T follicular helper cell (primary cell): ENCODE results near the gene GRPEL2.

Source experiments
- DNase-seq: peaks from one replicate; pipeline ENCODE4 v3.0.0-alpha.2; 2020; ENCODE audit warnings: low read depth

GRPEL2 gene

DNA sequence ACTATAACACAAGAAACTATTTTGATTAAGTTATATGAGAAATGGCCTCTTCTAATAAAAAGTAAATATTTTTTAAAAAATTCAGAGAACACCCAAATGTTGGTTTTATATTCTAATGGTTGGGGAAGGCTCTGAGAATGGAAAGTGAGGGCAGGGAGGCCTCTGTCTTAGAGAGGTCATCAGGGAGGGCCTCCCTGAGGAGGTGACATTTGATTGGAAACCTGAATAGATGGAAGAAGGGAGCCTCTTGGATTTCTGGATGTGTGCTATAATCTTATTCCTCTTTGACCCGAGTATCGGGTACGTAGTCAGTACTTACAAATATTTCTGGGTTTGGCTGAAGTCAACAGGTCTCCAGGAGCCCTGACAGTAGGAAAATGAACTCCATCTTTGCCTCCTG, 26.1 kb upstream of the GRPEL2 start:
- DNase-seq, result no peak

DNA sequence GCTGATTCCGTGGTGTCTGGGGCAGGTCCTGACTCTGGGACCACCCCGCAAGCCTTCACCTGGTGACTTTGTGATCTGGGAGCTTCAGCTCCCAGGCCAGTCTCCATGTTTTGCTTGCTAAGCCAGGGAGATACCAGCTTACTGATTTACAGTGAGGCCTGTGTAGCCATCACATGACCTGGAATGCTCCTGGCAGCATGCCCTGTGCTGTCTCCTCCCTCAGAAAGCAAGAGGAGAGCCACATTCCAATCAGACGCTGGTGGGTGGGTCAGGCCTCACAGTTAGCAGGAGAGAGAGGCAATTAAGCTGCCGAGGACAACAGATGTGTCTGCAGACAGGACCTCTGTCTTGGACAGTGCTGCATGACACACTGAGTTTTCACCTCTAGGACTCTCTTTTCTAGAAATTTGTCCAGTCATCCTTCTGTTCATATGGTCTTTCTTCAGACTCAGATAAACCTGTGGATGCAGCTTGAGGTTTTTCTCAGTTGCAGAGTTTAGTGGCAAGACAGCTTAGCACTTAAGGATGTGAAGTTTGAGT, 24.4 kb upstream of the GRPEL2 start:
- DNase-seq, result no peak

DNA sequence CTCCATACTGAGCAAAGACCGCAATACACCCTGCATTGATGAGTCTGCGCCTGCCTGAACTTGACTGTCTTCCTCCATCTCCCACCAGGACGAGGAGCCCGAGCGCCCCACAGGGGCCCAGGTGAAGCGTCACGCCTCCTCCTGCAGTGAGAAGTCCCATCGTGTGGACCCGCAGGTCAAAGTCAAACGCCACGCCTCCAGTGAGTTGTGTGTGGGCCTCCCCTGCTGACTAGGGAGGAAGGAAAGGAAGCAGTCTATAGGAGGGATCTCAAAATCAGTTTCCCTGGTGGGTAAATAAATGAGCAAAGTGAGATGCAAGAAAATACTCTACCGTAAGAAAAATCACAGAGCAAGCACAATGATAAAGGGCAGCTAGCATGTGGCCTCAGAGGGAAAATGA, 22.8 kb upstream of the GRPEL2 start:
- no peak for DNase-seq

DNA sequence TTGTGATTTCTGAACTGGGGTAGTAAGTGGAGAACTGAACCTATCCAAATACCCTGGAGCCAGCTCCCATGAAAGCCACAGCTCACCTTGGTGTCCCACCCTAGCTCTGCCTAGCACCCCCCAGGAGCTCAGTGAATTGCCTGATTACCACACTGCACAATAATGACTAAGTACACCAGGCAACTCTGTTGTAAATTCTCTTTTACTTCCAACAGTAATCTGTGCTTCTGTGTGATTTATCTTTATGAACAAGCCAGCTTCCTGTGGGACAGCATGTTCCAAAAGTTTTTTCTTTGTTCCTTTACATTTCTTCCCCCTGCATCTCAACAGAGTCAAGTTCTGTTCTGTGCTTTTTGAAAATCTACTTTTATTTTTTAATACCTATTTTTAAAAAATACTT, 22.1 kb upstream of the GRPEL2 start:
- DNase-seq, result no peak

DNA sequence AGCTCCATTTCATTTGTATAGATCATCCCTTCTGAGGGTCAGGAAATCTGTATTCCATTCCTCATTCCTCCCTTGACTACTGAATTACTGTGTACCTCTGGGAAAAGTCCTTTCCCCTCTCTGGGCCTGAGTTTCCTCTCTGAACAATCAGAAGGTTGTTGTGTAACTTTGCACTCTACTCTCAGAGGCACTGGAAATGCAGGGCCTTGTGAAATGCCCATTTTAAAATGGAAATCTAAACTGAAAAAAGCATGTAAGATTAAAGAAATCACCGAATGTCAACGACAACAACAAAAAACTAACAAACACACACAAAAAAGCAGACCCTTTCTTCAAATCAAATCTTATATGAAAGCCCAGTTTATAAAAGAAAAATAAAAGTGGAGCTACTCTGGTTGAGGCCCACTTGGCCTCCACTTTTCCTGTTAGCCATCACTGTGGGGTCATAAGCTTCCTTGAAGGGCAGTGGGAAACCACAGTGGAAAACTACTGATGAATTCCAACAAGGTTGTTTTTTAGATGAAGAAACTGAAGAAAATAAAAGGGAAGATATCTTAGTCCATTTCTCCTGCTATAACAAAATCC, 21.6 kb upstream of the GRPEL2 start:
- no peak for DNase-seq

DNA sequence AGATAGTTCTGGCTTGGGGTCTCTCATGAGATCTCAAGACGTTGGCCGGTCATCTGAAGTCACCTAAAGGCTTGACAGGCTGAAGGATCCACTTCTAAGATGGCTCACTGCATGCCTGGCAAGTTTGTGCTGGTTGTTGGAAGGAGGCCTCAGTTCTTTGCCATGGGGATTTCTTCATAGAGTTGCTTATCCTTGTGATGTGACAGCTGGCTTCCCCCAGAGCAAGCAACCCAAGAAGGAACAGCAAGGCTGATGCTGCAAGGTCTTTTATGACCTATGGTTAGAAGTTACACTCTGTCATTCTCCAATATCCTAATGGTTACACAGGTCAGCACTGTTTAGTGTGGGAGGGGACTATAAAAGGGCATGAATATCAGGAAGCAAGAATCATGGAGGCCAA, 20.7 kb upstream of the GRPEL2 start:
- DNase-seq, result no peak

DNA sequence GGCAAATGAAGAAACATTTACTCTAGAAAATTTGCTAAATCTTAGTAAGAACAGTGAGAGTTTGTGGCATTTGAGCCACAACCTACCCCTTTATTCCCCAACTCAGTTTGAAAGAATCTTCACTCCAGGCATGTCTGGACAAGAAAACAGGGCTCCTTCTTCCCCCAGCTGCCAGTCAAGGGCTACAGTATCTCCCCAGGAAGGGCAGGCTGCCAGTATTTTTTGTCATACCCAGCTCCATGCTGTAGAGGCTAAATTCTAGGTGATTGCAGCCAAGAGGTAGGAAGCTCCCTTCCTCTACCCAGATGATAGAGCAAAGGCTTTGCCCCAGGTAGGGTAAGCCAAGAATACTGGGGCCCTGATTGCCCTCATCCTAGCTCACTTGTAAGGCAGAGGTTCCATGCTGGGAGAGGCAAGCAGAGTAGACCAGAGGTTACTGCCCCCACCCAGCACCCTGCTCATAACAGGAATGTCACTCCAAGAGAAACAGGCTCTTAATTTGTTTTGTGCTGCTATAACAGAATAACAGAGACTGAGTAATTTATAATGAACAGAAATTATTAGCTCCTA, 20.0 kb upstream of the GRPEL2 start:
- no peak for DNase-seq

DNA sequence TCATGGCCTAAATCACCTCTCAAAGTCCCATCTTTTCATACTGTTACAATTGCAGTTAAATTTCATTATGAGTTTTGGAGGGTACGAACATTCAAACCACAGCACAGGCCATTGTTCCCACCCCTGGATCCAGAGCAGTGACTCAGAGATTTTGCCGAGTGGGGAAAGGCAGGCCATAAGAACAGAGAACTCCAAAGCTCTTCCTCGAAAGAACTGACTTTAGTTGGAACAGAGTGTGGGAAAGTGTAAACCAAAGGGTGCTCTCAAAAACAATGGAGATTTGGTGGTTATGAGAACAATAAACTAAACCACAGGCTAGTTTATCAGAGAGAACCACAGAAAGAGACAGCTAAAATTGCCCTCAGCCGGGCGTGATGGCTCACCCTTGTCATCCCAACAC, 19.4 kb upstream of the GRPEL2 start:
- DNase-seq, result no peak

DNA sequence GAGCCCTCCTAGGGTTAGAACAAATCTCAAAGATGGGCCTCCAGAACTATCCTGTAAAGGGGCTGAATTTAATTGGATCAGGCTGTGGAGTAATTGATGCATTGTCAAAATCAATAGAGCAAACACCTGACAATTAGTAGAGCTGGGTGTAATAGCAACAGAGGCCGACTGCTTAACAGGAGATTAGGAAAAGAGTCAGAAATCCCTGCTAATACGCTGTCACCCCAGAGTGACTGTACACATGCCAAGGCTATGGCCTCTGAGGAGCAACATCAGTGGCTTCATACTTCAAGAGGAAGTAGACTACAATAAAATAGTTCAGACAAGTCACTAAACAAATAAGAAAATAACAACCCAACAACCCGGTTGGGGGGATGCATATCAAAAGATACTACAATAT, 18.7 kb upstream of the GRPEL2 start:
- no peak for DNase-seq

DNA sequence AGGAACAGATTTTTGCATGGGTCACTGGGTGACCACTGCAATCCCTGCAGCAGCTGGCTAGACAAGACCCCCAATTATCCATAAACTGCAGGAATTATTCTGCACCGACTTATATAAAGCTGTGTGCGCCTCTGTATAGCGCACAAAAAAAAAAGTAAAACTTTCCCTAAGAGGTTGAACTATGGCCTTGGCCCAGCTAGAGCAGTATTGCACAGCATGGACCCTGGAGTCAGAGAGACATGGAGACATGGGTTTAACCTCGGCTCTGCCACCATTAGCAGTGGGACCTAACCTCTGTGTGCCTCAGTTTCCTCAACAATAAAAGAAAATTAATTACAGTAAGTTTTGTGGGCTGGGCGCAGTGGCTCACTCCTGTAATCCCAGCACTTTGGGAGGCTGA, 17.1 kb upstream of the GRPEL2 start:
- DNase-seq, result no peak

DNA sequence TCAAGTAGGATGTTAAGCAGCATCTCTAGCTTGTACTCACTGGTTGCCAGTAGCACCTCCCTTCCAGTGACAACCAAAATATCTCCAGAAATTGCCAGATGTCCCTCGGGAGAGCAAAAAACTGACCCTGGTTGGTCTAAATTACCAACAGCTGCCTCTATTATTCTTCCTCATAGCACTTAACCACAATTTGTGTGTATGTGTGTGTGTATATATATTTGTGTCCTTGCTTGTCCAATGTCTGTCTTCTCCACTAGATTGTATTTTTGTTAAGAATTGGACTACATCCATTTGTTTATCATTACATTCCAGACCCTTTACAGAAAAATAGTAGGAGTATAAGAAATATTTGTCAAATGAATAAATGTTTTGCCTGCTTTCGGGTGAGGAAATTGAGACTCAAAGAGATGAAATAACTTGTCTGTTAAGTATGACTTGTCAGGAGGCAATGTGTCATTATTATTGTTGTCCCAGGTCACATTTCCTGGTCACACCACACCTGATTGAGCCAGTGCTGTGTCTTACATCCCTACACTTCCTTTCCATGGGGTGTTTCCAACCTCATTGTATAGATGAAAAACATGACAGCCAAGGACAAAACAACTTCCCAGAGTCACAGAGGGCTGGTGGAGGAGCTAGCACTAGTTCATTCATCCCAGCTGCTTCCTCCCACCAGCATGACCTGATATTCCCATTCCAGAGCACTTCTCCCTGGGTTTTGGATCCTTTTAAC, 11.4 kb upstream of the GRPEL2 start:
- no peak for DNase-seq

DNA sequence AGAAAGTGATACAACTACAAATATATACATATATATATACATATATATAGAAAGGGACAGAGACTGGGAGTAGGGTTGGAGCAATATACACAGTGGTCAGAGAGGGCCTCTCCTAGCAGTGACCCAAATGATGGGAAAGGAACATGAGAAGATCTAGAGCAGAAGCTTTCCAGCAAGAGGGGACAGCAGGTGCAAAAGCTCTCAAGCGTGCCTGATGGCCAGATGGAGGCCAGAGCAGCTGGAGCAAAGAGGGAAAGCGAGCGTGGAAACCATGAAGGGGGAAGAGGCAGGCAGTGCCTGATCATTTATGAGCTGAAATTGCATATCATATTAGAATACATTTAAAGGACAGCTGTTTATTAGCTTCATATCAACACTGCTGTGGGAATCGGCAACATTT, 7.6 kb upstream of the GRPEL2 start:
- no peak for DNase-seq

DNA sequence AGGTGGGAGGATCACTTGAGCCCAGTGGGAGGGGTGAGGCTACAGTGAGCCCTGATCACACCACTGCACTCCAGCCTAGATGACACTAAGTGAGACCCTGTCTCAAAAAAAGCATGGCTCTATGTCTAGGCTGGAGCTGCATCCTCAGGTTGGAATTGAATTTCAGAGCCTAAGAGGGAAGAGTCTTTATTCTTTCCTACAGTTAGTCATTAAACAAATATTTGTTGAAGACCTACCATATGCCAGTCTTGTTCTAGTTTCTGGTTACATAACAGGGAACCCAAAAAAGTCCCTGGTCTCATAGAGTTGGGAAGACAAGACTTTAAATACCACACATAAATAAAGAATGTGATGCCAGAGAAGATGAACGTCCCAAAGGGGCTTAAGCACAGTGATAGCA, 6.9 kb upstream of the GRPEL2 start:
- no peak for DNase-seq

DNA sequence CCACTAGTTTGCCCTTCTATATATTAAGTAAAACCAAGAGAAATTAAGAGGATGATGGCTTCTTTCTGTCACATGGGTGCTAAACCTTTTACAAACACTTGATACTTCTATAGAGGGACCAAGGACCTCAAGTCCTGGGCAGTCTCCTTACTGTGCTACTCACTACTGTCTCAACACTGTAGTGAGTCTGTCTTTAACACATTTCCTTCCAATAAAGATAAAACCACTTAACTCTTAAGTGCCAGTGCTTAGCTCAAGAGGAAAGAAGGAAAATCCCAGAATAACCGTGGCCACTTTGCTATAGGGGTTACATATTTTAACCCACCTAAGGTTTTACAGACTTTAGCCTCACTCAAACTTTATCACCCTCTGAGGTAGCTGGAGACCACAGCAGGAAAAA, 4.4 kb upstream of the GRPEL2 start:
- no peak for DNase-seq

DNA sequence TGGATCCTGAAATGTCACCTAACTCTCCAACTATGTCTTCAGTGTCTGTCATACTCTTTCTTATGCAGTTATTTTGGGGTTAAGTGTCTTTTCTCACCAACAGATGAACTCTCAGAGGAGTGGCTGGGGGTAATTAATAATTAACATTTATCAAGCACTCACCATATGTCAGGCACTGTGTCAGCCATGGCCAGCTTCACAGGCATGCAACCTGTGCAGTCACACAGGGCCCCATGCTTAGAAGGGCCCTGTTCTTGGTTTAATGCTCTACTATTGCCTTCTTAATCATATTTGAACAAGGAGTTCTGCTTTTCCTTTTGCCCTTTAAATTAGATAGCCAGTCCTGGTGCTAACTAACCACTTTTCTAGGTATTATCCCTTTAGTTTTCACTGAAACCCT, 3.4 kb upstream of the GRPEL2 start:
- no peak for DNase-seq

DNA sequence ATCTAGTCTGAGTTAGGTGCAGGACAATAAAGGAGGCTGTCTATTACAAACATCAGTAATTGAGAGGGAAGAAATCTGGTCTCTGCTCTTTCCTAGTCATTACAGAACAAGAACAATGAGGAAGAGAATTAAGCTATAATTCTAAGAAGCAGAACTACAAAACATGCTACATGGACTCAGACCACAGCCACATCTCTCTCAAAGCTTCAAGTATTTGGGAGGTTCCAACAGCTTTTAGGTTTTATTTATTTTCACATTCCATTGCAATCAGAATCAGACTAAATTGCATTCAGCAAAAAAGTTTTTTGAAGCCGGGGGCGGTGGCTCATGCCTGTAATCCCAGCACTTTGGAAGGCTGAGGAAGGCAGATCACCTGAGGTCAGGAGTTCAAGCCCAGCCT, 1.1 kb upstream of the GRPEL2 start:
- DNase-seq, result no peak

DNA sequence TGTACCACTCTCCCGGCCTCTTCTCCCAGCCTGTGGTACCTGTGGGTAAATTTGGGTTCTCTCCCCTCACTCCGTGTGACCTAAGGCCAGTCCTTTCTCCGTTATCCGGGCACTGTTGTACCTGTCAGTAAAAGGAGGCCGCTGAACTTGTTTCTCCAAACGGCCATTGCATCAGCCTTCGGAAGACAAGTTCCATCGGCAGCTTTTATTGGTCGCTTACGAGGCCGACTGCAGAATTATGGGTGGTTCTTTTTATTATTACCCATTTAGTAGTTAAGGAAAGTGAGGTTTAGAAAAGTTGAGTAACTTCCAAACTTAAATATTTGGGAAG, 558 bp downstream of the GRPEL2 start:
- no peak for DNase-seq

DNA sequence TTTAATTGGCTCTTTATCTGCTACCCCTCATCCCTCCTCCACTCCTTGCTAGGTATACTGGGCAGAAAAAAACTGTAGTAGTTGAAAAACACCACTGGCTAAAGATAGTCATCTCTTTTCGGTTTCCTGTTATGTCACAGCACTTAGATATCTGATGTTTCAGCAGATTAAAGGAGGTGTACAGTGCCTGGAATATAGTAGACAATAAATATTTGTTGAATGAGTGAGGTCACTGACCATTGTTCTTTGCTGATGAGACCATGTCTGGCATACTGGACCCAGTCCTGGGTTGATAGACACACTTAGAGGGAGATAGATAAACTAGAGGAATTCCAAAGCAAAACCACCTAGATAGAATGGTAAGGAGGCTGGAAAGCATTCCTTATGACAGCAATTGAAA, 3.2 kb downstream of the GRPEL2 start:
- no peak for DNase-seq

DNA sequence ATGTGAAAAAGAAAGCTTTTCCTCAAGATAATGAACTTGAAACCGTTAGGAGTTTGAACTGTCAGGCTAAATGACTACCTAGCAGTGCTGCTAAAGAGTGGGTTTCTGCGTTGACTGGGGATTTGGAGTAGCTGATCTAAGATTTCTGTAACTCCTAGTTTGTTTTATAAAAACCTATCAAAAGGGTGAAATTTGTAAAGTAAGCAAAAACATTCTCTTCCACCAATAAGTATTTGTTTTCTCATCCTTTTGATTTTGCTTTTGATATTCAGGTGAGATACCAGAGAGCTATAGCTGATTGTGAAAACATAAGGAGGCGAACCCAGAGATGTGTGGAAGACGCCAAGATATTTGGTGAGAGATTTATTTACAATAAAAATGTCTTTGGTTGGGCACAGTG, 4.1 kb downstream of the GRPEL2 start:
- no peak for DNase-seq

DNA sequence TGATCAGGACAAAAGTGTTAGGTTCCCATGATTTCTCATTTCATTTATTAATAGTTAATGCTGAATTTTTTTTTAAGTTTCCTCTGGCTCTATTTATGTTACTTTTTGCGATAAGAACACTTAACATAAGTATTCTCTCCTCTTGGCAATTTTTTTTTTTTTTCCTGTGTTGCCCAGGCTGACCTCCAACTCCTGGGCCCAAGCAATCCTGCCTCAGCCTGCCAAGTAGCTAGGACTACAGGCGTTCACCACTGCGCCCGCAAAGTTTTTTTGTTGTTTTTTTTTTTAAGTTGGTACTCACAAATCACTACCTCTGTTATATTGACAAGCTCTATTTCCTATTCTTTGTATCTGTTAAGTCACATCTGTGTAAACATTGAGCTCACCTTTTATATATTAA, 6.9 kb downstream of the GRPEL2 start:
- no peak for DNase-seq

DNA sequence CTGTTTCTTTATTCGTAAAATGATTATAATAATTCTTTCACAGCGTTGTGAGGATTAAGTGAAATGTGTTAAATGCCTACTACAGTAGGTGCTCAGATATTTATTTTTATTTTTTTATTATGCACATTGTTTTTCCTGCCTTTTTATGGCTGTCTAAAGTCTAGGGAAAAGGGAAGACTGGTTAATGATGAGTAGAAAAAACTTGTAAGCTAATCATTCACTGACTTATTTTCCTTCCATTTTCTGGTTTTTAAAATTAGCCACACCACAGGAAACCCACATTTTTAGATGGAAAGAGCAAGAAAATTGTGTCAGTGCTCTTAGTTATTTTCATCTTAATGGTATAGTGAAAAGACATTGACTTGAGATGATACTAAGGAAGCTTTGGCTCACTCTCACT, 8.6 kb downstream of the GRPEL2 start:
- DNase-seq, result no peak

DNA sequence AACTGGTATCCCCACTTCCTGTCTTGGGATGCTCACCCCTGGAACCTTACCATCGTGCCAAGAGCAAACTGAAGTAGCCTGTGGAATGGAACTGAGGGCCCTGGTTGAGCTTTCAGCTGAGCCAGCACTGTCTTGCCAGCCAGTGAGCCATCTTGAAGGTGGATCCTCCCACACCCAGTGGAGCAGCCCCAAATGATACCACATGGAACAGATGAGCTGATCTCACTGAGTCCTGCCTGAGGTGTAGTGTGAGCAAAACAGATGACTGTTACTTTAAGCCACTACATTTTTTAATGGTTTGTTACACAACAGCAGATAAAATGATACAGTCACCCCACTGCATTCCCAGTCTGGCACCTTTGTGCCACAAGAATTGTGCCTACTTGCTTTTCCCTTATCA, 10.4 kb downstream of the GRPEL2 start:
- no peak for DNase-seq

DNA sequence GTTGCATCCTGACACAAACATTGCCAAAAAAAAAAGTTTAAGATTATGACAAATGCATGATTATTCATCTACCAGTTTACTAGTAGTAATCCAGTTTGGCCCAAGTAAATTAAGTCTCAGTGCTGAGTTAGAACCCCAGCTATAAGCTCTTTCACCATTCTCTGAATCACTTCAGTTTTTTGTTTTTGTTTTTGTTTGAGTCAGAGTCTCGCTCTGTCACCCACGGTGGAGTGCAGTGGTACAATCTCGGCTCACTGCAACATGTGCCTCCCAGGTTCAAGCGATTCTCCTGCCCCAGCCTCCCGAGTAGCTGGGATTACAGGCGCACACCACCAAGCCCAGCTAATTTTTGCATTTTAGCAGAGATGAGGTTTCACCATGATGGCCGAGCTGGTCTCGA, 11.1 kb downstream of the GRPEL2 start:
- DNase-seq, result no peak
